PFSK-1 (cell line): ENCODE data around the gene ADAP1.

Experiments used
- FOXP2 ChIP-seq: optimal IDR thresholded peaks from 2 replicates; pipeline ENCODE3; 2011; ENCODE audit warnings: borderline replicate concordance, control low read depth, inconsistent platforms; ENCODE audit not compliant: insufficient read depth; ENCODE audit errors: extremely low read length, extremely low read depth
- POLR2AphosphoS5 ChIP-seq: IDR thresholded peaks from 2 replicates; pipeline ENCODE4 v1.6.1; 2012; ENCODE audit warnings: low read depth, mild to moderate bottlenecking, control low read depth, low read length, moderate library complexity
- SIN3A ChIP-seq: IDR thresholded peaks from 2 replicates; pipeline ENCODE4 v1.6.1; 2012; ENCODE audit warnings: mild to moderate bottlenecking, low read length, moderate library complexity, borderline replicate concordance; ENCODE audit not compliant: insufficient read depth
- TAF1 ChIP-seq: IDR thresholded peaks from 2 replicates; pipeline ENCODE4 v1.6.1; 2012; ENCODE audit warnings: low read length, control low read depth, borderline replicate concordance; ENCODE audit not compliant: insufficient read depth
- TF ChIP-seq, protein P1 (sequence below), 2 experiments: IDR thresholded peaks; 2 replicates each; pipeline versions ENCODE4 v1.6.1 to v1.8.0; 2011 to 2012; ENCODE audit warnings: low read depth in 2 of 2, low read length in 2 of 2, control low read depth in 1 of 2, inconsistent platforms in 1 of 2, mild to moderate bottlenecking in 1 of 2, moderate library complexity in 1 of 2; ENCODE audit not compliant: insufficient read depth in 1 of 2

The ADAP1 gene

DNA sequence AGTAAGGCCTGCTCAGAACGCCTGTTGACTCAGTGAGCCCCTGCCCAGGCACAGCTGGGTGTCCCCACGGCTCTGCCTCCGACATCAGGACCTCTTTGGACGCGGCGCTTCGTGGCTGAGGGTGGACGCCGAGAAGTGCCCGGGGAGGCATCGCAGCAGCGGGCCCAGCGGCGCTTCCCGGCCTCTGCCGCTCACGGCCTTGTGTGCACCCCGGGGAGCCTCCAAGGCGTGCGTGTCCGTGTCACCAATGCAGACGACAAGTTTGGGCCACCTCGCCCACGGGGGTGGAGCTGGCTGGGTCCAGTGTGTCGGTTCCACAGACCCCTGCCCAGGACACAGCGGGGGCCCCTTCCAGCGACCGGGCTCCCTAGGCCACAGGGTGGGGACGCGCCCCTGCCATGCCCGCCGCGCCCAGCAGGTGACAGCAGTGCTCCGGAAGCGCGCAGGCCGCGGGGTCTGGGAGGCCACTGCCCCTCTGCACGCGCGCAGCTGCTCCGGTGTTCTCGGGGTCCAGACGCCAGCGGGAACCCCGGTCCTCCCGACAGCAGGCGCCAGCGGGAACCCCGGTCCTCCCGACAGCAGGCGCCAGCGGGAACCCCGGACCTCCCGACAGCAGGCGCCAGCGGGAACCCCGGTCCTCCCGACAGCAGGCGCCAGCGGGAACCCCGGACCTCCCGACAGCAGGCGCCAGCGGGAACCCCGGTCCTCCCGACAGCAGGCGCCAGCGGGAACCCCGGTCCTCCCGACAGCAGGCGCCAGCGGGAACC lies 45.7 kb downstream of the ADAP1 start:
- TF ChIP-seq FOXP2, result peak; percentile 88

DNA sequence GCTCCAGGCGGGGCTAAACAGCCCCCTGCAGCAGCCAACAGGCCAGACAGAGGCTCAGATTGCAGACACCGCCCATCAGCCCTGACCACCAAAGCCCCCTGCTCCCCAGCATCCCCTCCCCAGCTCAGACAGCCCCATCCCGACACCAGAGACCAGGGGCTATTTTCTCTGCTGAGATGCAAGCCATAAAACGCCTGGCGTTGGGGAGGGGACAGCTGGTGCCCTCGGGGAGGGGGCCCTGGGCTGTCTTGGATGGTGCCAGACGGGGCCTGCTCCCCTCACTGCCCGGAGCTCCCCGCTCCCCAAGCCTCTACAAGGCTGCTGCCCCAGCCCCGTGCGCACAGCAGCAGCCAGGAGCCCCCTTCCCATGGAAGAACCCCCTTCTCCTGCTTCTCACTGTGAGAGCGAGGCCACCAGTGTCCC lies 46.3 kb downstream of the ADAP1 start:
- no peak for TF ChIP-seq TAF1
- TF ChIP-seq POLR2AphosphoS5, result no peak
- TF ChIP-seq SIN3A, result no peak
- TF ChIP-seq, protein P1, sequence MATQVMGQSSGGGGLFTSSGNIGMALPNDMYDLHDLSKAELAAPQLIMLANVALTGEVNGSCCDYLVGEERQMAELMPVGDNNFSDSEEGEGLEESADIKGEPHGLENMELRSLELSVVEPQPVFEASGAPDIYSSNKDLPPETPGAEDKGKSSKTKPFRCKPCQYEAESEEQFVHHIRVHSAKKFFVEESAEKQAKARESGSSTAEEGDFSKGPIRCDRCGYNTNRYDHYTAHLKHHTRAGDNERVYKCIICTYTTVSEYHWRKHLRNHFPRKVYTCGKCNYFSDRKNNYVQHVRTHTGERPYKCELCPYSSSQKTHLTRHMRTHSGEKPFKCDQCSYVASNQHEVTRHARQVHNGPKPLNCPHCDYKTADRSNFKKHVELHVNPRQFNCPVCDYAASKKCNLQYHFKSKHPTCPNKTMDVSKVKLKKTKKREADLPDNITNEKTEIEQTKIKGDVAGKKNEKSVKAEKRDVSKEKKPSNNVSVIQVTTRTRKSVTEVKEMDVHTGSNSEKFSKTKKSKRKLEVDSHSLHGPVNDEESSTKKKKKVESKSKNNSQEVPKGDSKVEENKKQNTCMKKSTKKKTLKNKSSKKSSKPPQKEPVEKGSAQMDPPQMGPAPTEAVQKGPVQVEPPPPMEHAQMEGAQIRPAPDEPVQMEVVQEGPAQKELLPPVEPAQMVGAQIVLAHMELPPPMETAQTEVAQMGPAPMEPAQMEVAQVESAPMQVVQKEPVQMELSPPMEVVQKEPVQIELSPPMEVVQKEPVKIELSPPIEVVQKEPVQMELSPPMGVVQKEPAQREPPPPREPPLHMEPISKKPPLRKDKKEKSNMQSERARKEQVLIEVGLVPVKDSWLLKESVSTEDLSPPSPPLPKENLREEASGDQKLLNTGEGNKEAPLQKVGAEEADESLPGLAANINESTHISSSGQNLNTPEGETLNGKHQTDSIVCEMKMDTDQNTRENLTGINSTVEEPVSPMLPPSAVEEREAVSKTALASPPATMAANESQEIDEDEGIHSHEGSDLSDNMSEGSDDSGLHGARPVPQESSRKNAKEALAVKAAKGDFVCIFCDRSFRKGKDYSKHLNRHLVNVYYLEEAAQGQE (IDR thresholded peaks at IDR 0.05; ENCODE audit: insufficient read depth in 1 of 2, low read depth in 2 of 2, low read length in 2 of 2), result no peak
- TF ChIP-seq FOXP2, result no peak

DNA sequence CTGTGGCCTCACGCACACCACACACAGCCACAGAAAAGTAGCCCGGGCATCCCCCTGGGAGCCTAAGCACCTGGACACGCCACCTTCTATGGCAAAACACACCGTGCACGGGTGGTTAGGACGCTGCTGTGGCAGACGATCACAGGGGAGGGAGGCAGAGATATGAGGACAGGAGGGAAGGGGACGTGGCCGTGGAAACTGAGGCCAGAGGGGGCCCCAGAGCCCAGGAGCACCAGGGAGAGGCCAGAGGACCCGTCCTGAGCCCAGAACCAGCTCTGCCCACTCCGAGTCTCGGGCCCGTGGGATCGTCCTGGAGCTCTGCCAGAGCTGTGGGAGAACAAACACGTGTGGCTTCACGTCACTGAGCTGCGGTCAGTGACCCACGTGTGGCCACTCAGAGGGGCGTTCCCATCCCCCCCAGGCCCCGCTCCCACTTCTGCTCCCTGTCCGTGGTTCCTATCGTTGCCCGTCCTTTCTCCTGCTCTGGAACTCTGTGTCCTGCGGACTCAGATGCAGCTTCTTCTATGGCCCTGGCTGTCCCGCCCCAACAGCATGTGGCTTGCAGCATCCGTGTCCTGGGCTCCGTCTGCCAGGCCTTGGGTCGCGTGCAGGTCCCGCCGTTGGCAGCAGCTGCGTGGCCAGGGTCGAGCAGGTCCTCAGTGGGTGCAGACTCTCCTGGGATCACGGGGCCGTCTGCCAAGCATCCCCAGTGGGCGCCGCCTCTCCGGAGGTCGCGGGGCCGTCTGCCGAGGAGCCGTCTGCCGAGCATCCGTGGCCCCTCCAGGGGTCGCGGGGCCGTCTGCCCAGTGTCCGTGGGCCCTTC lies 47.1 kb downstream of the ADAP1 start:
- TF ChIP-seq FOXP2, result no peak
- TF ChIP-seq SIN3A, result no peak
- TF ChIP-seq TAF1, result no peak
- no peak for TF ChIP-seq POLR2AphosphoS5
- TF ChIP-seq, protein P1 (IDR thresholded peaks at IDR 0.05; ENCODE audit: insufficient read depth in 1 of 2, low read depth in 2 of 2, low read length in 2 of 2), result no peak

DNA sequence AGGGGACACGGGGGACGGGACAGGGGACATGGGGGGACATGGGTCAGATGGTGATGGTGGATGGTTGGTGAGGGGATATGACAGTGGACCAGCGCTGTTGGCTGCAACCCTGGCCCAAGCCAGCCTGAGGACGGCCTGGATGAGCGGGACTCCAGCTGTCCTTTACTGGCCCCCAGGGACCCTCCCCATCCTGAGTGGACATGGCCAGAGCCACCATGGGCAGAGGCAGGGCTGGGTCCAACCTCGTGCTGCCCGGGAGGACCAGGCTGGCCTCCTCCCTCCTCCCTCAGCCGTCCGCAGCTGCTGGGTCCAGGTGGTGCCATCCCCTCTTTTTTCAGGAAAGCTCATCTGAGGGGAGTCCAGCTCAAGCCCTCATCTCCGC lies 47.7 kb downstream of the ADAP1 start:
- no peak for TF ChIP-seq FOXP2
- TF ChIP-seq TAF1, result no peak
- TF ChIP-seq SIN3A, result no peak
- TF ChIP-seq, protein P1 (IDR thresholded peaks at IDR 0.05; ENCODE audit: insufficient read depth in 1 of 2, low read depth in 2 of 2, low read length in 2 of 2), result no peak
- no peak for TF ChIP-seq POLR2AphosphoS5

DNA sequence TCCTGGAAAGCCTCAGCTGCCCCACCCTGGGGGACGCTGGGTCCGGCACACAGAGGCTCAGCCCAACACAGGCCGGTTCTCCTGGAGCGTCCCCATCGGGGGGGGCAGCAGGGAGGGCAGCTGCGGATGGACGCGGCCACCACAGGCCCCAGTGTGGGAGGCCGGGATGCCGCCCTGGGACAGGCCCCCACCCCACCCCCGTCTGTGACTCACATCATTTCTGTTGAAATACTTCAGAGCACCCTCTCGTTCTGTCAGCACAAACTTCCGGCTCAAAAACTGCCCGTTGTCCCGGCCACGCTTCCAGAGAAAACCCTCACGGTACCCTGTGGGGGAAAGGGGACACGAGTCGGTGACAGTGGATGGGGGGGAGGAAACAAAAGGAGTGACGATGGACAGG lies 49.6 kb downstream of the ADAP1 start:
- no peak for TF ChIP-seq SIN3A
- no peak for TF ChIP-seq FOXP2
- TF ChIP-seq POLR2AphosphoS5, result no peak
- TF ChIP-seq, protein P1 (IDR thresholded peaks at IDR 0.05; ENCODE audit: insufficient read depth in 1 of 2, low read depth in 2 of 2, low read length in 2 of 2), result no peak
- no peak for TF ChIP-seq TAF1
